ENCODE data around the gene ARMC5.

DNA sequence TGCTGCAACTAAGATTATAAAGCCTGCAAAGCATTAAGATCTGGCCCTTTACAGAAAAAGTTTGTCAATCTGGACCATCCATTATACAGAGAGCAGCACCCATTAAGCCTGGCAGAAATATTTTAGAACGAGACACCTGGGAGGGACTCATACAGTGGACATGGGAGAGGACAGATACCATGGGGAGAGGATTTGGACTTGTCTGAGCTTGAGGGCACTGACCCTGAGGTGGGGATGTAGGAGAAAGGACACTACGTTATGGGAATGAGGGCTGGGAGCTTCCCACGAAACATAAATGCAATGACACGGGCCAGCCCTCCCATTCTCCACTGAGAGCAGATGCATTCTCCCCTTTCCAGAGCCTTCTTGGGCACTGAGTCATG lies 42.7 kb downstream of the ARMC5 start:
- TF ChIP-seq CSDC2 (CRISPR knock-in tag; IDR thresholded peaks at IDR 0.05): no peak
- TF ChIP-seq, protein P1, sequence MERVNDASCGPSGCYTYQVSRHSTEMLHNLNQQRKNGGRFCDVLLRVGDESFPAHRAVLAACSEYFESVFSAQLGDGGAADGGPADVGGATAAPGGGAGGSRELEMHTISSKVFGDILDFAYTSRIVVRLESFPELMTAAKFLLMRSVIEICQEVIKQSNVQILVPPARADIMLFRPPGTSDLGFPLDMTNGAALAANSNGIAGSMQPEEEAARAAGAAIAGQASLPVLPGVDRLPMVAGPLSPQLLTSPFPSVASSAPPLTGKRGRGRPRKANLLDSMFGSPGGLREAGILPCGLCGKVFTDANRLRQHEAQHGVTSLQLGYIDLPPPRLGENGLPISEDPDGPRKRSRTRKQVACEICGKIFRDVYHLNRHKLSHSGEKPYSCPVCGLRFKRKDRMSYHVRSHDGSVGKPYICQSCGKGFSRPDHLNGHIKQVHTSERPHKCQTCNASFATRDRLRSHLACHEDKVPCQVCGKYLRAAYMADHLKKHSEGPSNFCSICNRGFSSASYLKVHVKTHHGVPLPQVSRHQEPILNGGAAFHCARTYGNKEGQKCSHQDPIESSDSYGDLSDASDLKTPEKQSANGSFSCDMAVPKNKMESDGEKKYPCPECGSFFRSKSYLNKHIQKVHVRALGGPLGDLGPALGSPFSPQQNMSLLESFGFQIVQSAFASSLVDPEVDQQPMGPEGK (CRISPR knock-in tag; IDR thresholded peaks at IDR 0.05; ENCODE audit: borderline replicate concordance): no peak
- no peak for TF ChIP-seq ZNF565 (CRISPR knock-in tag; conservative IDR thresholded peaks at IDR 0.05; ENCODE audit: low read depth)
- no peak for TF ChIP-seq RARB (CRISPR knock-in tag; IDR thresholded peaks at IDR 0.05)
- no peak for TF ChIP-seq CREB5 (CRISPR knock-in tag; IDR thresholded peaks at IDR 0.05; ENCODE audit: low read depth)
- TF ChIP-seq, protein P2, sequence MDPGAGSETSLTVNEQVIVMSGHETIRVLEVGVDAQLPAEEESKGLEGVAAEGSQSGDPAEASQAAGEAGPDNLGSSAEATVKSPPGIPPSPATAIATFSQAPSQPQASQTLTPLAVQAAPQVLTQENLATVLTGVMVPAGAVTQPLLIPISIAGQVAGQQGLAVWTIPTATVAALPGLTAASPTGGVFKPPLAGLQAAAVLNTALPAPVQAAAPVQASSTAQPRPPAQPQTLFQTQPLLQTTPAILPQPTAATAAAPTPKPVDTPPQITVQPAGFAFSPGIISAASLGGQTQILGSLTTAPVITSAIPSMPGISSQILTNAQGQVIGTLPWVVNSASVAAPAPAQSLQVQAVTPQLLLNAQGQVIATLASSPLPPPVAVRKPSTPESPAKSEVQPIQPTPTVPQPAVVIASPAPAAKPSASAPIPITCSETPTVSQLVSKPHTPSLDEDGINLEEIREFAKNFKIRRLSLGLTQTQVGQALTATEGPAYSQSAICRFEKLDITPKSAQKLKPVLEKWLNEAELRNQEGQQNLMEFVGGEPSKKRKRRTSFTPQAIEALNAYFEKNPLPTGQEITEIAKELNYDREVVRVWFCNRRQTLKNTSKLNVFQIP (CRISPR knock-in tag; IDR thresholded peaks at IDR 0.05; ENCODE audit: borderline replicate concordance, low read depth): no peak
- TF ChIP-seq ZNF8 (CRISPR knock-in tag; IDR thresholded peaks at IDR 0.05): no peak
